CD14-positive monocyte (primary cell): ENCODE data around the gene DGKA. TPM values are rescaled to one million over a fixed set of nuclear protein-coding genes. Genes with fewer than 3 reads are reported as not detected.

Source experiments
- polyA plus RNA-seq, 3 donors: library from polyadenylated mRNA; depleted of rRNA in 1 of 3; unstranded in 2 of 3; stranded (reverse) in 1 of 3; fragments of 300-500 nt in 2 of 3; fragments of >200 nt in 1 of 3; fragmentation: Illumina TruSeq in 2 of 3; gene quantifications; 1 replicate in 2 of 3; 2 replicates in 1 of 3; pipeline ENCODE4 v1.2.3, GENCODE V29; 2012 to 2021

DGKA gene
- polyA plus RNA-seq, 3 donors, result 16.0 to 99.1 (median 21.4) TPM

Other genes starting within 250 kb of the DGKA start
- gene ITGA7, start 223.3 kb upstream of the DGKA start, polyA plus RNA-seq, result 1 to 10 TPM in 1 of 3 donors, under 1 TPM in 2; 0.23 to 3.3 (median 0.55) TPM
- gene BLOC1S1, start 215.1 kb upstream of the DGKA start, polyA plus RNA-seq, result 100 to 1,000 TPM; 222 to 358 (median 223) TPM
- 10 to 100 TPM in 1 of 3 donors, 1 to 10 TPM in 2; 1.2 to 10.4 (median 1.2) TPM for gene RDH5, start 210.8 kb upstream of the DGKA start, polyA plus RNA-seq
- 1,000 to 10,000 TPM in 1 of 3 donors, 100 to 1,000 TPM in 2; 336 to 1,099 (median 988) TPM for gene CD63, start 202.2 kb upstream of the DGKA start, polyA plus RNA-seq
- gene GDF11, start 188.0 kb upstream of the DGKA start, polyA plus RNA-seq, result under 1 TPM; 0.08 to 0.09 (median 0.09) TPM
- gene SARNP, start 113.4 kb upstream of the DGKA start, polyA plus RNA-seq, result 100 to 1,000 TPM in 1 of 3 donors, 10 to 100 TPM in 2; 28.9 to 139 (median 98.6) TPM
- gene ORMDL2, start 113.1 kb upstream of the DGKA start, polyA plus RNA-seq, result 100 to 1,000 TPM in 2 of 3 donors, 10 to 100 TPM in 1; 15.5 to 140 (median 137) TPM
- 10 to 100 TPM in 2 of 3 donors, 1 to 10 TPM in 1; 6.2 to 26.2 (median 24.2) TPM for gene DNAJC14, start 101.6 kb upstream of the DGKA start, polyA plus RNA-seq
- 1 to 10 TPM in 2 of 3 donors, under 1 TPM in 1; 0.81 to 2.8 (median 1.0) TPM for gene MMP19, start 88.2 kb upstream of the DGKA start, polyA plus RNA-seq
- gene PYM1, start 3.3 kb upstream of the DGKA start, polyA plus RNA-seq, result 10 to 100 TPM; 17.3 to 47.1 (median 39.5) TPM
- under 1 TPM; 0.37 to 0.54 (median 0.40) TPM for gene PMEL, start 34.9 kb downstream of the DGKA start, polyA plus RNA-seq
- 10 to 100 TPM in 1 of 3 donors, 1 to 10 TPM in 2; 4.1 to 11.8 (median 4.7) TPM for gene CDK2, start 35.7 kb downstream of the DGKA start, polyA plus RNA-seq
- 10 to 100 TPM; 44.0 to 63.0 (median 48.5) TPM for gene RAB5B, start 42.9 kb downstream of the DGKA start, polyA plus RNA-seq
- 10 to 100 TPM in 2 of 3 donors, 1 to 10 TPM in 1; 9.7 to 17.1 (median 14.4) TPM for gene SUOX, start 66.1 kb downstream of the DGKA start, polyA plus RNA-seq
- 1 to 10 TPM in 2 of 3 donors, under 1 TPM in 1; 0.09 to 4.9 (median 1.3) TPM for gene IKZF4, start 89.9 kb downstream of the DGKA start, polyA plus RNA-seq
- gene RPS26, start 110.8 kb downstream of the DGKA start, polyA plus RNA-seq, result 100 to 1,000 TPM; 238 to 363 (median 286) TPM
- under 1 TPM in 1 of 3 donors, not detected in 2; 0.01 TPM for gene ERBB3, start 149.0 kb downstream of the DGKA start, polyA plus RNA-seq
- gene PA2G4, start 173.4 kb downstream of the DGKA start, polyA plus RNA-seq, result 10 to 100 TPM; 83.0 to 84.2 (median 83.0) TPM
- 1,000 to 10,000 TPM; 2,986 to 5,048 (median 3,308) TPM for gene RPL41, start 185.5 kb downstream of the DGKA start, polyA plus RNA-seq
- 1 to 10 TPM; 1.7 to 3.1 (median 1.8) TPM for gene ZC3H10, start 187.1 kb downstream of the DGKA start, polyA plus RNA-seq
- gene ESYT1, start 197.1 kb downstream of the DGKA start, polyA plus RNA-seq, result 10 to 100 TPM; 74.2 to 81.1 (median 74.6) TPM
- 1 to 10 TPM; 2.7 to 4.3 (median 4.1) TPM for gene MYL6B, start 221.4 kb downstream of the DGKA start, polyA plus RNA-seq
- gene MYL6, start 227.2 kb downstream of the DGKA start, polyA plus RNA-seq, result 1,000 to 10,000 TPM; 1,962 to 3,939 (median 3,189) TPM